GM19099 (cell line): ENCODE measurements around the gene NPR2.

Experiments
- POLR2A ChIP-seq: IDR thresholded peaks from 3 replicates; pipeline ENCODE4 v1.6.1; 2011; ENCODE audit warnings: low read depth; ENCODE audit not compliant: insufficient read length; ENCODE audit errors: extremely low read depth

Gene NPR2

GRCh38 chr9:35852876-35853865, 61.8 kb downstream of the NPR2 start:
- TF ChIP-seq POLR2A: no peak

GRCh38 chr9:35854091-35854762, 62.8 kb downstream of the NPR2 start:
- TF ChIP-seq POLR2A: no peak

GRCh38 chr9:35856206-35856605, 64.8 kb downstream of the NPR2 start:
- no peak for TF ChIP-seq POLR2A

GRCh38 chr9:35856882-35857281, 65.5 kb downstream of the NPR2 start:
- no peak for TF ChIP-seq POLR2A

- no peak for TF ChIP-seq POLR2A
Measured at GRCh38 chr9:35858458-35858857, 67.1 kb downstream of the NPR2 start.
